ENCODE measurements around the gene TMEM145.
"Not testable (repeated sequence)": the region's sequence is repeated elsewhere in the genome, so short reads cannot be mapped to it uniquely, and the experiment has no call there.

Gene TMEM145

GRCh38 chr19:42316223-42317211 lies 3.4 kb downstream of the TMEM145 start:
- DNase-seq, result no peak

DNA sequence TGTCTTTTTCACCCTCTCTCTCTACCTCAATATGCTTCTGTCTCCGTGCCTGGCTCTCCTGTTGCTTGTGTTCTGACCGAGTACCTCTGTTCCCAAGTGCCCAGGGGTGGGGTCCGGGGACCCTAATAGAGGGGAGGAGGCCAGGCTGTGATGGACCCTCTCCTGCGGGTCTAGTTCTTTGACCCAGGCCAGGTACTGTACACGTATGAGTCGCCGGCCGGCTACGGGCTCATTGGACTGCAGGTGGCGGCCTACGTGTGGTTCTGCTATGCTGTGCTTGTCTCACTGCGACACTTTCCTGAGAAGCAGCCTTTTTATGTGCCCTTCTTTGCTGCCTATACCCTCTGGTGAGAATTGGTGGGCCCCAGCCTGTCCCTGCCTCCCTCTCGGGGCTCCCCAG lies 4.4 kb downstream of the TMEM145 start:
- DNase-seq, result no peak

DNA sequence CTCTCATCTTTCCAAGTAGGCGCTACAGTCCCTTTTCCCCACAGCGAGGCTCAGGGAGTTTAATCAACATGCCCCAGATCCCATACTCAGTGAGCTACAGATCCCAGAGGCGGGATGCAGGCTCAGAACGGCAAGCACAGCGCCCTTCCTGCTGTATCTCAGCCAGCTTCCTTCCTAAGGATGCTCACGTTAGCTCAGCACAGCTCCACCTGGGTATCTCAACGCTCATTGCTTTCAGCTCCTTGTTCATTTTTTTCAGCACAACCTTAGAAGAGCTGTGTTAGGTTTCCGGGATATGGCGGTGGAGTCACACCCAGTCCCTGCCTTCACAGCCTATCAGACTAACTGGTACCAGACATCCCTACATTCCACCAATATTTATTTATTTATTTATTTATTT lies 9.2 kb downstream of the TMEM145 start:
- DNase-seq, result no peak

- DNase-seq, result no peak
These were observed 10.4 kb downstream of the TMEM145 start for GRCh38 chr19:42323473-42323851.

DNA sequence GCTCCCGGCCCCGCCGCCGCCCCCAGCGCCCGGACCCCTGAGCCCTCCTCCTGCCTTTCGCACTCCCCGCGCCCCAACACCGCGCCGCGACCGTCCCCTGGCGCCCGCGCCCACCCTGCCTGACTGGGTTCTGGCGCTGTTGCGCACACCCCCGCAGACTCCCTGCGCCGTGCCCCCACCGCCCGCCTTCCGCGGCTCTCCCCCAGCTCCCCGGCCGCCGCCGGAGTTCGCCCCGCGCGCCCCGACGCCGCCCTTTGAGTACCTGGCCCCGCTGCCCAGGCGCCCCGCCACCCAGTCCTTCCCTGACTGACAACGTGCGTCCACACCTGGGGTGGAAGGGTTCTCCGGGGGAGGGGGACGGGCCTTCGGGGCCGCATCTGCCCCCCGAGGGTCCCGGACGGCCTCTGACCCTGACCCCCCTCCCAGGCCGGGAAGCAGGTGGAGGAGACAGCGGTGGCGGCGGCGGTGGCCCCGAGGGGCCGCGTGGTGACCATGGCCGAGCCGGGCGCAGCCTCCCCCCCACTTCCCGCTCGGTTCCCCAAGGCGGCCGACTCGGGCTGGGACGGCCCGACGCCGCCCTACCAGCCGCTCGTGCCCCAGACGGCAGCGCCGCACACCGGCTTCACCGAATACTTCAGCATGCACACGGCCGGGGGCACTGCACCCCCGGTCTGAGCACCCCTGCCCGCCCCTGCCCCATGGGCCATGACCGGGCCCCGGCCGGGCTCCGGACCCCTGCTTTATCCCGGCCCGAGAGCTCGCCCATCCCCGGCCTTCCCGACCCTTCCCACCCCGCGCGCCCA lies 10.9 kb downstream of the TMEM145 start:
- no peak for DNase-seq

- DNase-seq, result no peak
These were observed 11.7 kb downstream of the TMEM145 start for GRCh38 chr19:42324655-42325307.

- peak; percentile 97 for DNase-seq
These were observed 12.3 kb downstream of the TMEM145 start, which contains the start of gene MEGF8 for GRCh38 chr19:42325308-42325895. MEGF8 (plus strand) TSS chr19:42325635; CDS start chr19:42326244, 609 bp downstream.

DNA sequence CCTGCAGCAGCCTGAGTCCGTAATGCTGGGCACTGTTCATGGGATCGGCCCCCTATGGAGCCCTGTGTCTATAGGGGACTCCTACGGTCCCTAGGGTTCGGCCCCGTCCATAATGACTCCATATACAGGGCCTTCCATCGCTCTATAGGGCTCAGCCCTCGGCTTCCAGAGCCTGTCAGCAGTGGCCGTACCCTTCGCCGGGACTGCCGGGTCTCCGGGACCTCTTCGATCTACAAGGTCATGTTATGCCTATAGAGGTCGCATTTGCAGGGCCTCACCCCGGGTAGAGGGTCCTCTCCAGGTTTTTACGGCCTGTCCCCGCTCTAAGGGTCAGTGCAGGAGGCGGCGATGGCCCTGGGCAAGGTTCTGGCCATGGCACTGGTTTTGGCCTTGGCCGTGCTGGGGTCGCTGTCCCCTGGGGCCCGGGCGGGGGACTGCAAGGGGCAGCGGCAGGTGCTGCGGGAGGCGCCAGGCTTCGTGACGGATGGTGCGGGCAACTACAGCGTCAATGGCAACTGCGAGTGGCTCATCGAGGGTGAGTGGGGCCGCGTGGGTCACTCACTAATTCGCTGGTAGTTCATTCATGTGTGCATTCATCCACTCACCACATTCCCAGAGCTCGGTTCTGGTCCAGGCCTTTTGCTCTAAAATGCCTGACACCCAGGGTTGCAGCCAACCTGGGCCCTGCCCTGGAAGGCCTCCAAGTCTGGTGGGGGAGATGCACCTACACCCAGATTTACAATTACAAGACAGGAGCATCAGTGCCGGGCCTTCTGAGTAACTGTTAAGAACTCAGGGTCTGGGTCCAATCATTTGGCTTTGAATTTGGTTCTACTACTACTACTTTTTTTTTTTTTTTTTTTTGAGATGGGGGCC lies 13.0 kb downstream of the TMEM145 start:
- DNase-seq, result no peak

- DNase-seq, result no peak
These were observed 13.9 kb downstream of the TMEM145 start for GRCh38 chr19:42326969-42327368.

GRCh38 chr19:42327381-42327780 lies 14.3 kb downstream of the TMEM145 start:
- DNase-seq, result no peak

DNA sequence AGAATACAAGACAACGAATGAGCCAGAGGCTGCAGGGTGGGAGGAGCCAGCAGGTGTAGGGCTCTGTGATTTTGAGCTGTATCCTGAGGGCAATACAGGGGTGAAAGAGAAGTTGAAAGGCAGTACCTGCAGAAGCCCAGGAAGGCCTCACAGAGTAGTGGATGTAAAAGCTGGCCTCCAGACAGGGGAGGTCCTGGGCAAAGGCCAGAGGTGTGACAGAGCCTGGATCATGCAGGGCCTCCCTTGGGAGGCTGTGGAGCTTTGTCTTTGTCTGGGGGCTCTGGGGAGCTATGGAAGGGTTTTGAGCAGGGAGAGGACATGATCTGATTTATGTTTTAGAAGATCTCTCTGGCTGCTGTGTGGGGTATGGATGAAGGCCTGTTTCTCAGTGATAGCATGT lies 15.0 kb downstream of the TMEM145 start:
- no peak for DNase-seq

- DNase-seq, result no peak
These were observed 15.7 kb downstream of the TMEM145 start for GRCh38 chr19:42328854-42329253.

GRCh38 chr19:42330241-42330711 lies 17.2 kb downstream of the TMEM145 start:
- no peak for DNase-seq

DNA sequence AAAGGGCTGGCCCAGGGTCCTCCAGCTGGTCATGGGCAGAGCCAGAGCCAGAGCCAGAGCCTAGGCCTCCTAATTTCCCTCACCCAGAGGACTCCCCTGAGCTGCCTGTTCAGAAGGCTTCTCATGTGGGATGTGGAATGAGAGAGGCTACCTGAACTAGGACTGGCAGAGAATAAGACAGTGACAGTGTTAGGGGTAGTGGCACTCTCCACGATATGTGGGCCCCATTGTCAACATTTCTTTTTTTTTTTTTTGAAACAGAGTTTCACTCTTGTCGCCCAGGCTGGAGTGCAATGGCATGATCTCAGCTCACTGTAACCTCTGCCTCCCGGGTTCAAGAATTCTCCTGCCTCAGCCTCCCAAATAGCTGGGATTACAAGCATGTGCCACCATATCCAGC lies 18.2 kb downstream of the TMEM145 start:
- not testable (repeated sequence) for DNase-seq

- DNase-seq, result no peak
These were observed 18.9 kb downstream of the TMEM145 start for GRCh38 chr19:42332059-42332458.

- no peak for DNase-seq
These were observed 19.9 kb downstream of the TMEM145 start for GRCh38 chr19:42333018-42333417.

GRCh38 chr19:42333975-42334696 lies 21.0 kb downstream of the TMEM145 start:
- DNase-seq, result no peak

GRCh38 chr19:42334697-42335373 lies 21.7 kb downstream of the TMEM145 start:
- no peak for DNase-seq

DNA sequence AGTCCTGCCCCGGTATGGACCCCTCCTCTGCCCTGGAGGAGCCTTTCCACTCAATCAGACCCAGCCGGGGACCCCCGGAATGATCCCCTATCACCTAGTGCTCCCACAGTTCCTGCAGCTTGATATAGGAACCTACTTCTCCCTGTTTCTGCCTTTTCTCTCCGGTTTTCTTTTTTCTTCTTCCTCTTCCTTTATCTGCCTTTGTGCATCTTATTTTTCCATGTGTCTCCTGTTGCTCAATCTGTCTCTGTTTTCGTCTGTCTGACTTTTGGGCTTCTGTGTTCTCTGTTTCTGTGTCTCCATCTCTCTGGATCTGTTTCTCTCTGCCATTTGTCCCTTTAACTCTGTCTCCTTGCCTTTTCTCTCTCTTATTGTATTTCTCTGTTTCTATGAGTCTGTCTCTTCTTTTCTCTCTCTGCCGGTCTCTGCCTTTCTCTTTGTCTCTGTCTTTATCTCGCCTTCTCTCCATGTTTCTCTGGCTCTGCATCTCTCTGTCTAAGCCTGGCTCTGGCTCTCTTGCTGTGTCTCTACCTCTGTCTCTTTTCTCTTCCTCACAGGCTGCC lies 22.3 kb downstream of the TMEM145 start:
- no peak for DNase-seq

DNA sequence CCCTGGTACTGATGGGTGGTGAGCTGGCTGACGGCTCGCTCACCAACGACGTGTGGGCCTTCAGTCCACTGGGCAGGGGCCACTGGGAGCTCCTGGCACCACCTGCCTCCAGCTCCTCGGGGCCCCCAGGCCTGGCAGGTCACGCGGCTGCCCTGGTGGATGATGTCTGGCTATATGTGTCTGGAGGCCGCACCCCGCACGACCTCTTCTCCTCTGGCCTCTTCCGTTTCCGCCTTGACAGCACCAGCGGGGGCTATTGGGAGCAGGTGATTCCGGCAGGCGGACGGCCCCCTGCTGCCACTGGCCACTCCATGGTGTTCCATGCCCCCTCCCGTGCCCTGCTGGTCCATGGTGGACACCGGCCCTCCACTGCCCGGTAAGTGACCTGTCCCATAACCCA lies 22.9 kb downstream of the TMEM145 start:
- DNase-seq, result no peak
